ENCODE measurements around the gene PRLR.

The PRLR gene

GRCh38 chr5:35236770-35237169 lies 6.5 kb upstream of the PRLR start:
- in situ Hi-C loops (cut with HindIII; ENCODE audit: low sequenced_read_pairs): no loop called here
- no peak for DNase-seq (ENCODE audit: low read depth, low spot score)
- TF ChIP-seq CTCF (IDR thresholded peaks at IDR 0.05; ENCODE audit: low read depth, low read length): no peak
- no peak overlapping the region for H3K4me3 ChIP-seq (ENCODE audit: low read depth, low read length)

DNA sequence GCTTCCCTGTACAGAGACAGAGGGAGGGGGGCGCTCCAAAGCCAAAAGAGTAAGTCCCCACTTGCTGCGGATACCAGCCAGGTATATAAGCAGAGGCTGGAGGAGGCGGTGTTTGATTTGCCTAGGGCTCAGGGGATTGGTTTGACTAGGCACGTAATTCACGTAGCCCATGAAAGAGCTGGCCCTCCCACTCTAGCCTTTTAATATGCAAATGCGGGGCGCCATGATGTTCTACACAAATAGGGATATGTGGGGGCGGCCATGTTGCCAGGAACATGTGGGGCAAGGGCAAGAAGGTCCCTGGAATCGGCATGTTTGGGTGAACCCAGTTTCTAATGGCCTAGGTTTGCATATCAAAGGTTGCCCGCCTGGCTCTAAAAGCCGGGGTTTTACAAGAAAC lies 3.3 kb upstream of the PRLR start:
- DNase-seq (ENCODE audit: low read depth, low spot score): no peak
- TF ChIP-seq CTCF (IDR thresholded peaks at IDR 0.05; ENCODE audit: low read depth, low read length): no peak
- no peak overlapping the region for H3K4me3 ChIP-seq (ENCODE audit: low read depth, low read length)
- in situ Hi-C loops (cut with HindIII; ENCODE audit: low sequenced_read_pairs): no loop called here

DNA sequence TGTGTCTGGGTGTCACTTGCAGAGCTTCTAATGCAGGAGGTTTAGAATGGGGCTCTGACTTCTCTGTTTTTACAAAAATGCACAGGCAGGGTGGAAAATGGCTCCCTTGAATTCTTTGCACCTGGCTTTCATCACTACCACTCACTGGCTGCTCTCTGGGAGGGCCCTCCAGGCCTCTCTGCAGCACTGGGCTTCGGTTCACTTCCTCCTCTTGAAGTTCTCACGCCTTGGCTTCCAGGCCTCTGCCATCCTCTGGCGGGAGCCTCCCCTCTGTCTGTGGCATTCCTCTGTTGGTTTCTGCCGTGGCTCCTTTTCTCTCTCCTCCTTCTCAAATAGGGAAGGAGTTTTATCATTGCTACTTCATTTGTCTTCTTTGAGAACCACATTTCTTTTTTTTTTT lies 2.8 kb upstream of the PRLR start:
- in situ Hi-C loops (cut with HindIII; ENCODE audit: low sequenced_read_pairs): no loop called here
- TF ChIP-seq CTCF (IDR thresholded peaks at IDR 0.05; ENCODE audit: low read depth, low read length): no peak
- no peak for DNase-seq (ENCODE audit: low read depth, low spot score)
- no peak overlapping the region for H3K4me3 ChIP-seq (ENCODE audit: low read depth, low read length)

GRCh38 chr5:35232124-35232523 lies 1.8 kb upstream of the PRLR start:
- H3K4me3 ChIP-seq (ENCODE audit: low read depth, low read length): no peak overlapping the region
- no peak for TF ChIP-seq CTCF (IDR thresholded peaks at IDR 0.05; ENCODE audit: low read depth, low read length)
- DNase-seq (ENCODE audit: low read depth, low spot score): no peak
- in situ Hi-C loops (cut with HindIII; ENCODE audit: low sequenced_read_pairs): no loop called here

GRCh38 chr5:35229076-35230037 lies 930 bp downstream of the PRLR start:
- in situ Hi-C loops (cut with HindIII; ENCODE audit: low sequenced_read_pairs): no loop called here
- no peak for DNase-seq (ENCODE audit: low read depth, low spot score)
- peak overlapping the region; percentile 13 for H3K4me3 ChIP-seq (ENCODE audit: low read depth, low read length)

DNA sequence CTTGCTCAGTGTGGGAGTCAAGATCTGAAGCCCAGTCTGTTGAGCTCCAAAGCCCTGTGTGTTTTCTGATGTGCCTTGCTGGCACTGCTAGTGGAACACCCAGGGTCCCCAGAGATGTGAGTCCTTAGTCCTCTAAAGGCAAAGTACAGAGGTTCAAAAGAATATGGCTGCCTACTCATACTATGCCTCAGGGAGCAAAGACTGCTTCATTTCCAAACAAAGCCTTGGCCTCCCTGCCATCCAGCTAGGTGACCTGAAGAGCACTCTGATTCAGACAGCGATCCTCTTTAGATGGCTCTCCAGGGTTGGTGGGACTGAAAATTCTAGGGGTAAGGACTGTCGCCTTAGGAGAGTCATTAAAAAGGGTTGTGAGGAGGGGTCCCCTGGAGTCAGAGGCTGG lies 2.0 kb downstream of the PRLR start:
- TF ChIP-seq CTCF (IDR thresholded peaks at IDR 0.05; ENCODE audit: low read depth, low read length): no peak
- no peak overlapping the region for H3K4me3 ChIP-seq (ENCODE audit: low read depth, low read length)
- DNase-seq (ENCODE audit: low read depth, low spot score): no peak
- in situ Hi-C loops (cut with HindIII; ENCODE audit: low sequenced_read_pairs): no loop called here

More at GRCh38 chr5:35229076-35230037, 930 bp downstream of the PRLR start:
- TF ChIP-seq CTCF (IDR thresholded peaks at IDR 0.05; ENCODE audit: low read depth, low read length): no peak

All from astrocyte of the spinal cord (primary cell).